Measurements from ENCODE around the gene FAM216B. TPM values are rescaled to one million over a fixed set of nuclear protein-coding genes. Genes with fewer than 3 reads are reported as not detected.

FAM216B gene
- total RNA-seq, 1 donor from 2014 or later, result not detected

GRCh38 chr13:42758515-42758914 lies 22.9 kb upstream of the FAM216B start:
- Mint-ChIP-seq H3K9me3 (ENCODE audit: unreplicated experiment) (no peaks in the 10 kb centered on the region), H3K27ac (ENCODE audit: unreplicated experiment) (no peak overlapping the region), H3K36me3 (ENCODE audit: unreplicated experiment) (no peaks in the 10 kb centered on the region), H3K27me3 (ENCODE audit: unreplicated experiment) (no peaks in the 10 kb centered on the region), H3K4me1 (ENCODE audit: low read depth, unreplicated experiment) (peaks cover 10% of the 10 kb centered on the region), H3K4me3 (ENCODE audit: unreplicated experiment) (no peak overlapping the region)
- DNase-seq, result no peak
- TF ChIP-seq, protein P1, sequence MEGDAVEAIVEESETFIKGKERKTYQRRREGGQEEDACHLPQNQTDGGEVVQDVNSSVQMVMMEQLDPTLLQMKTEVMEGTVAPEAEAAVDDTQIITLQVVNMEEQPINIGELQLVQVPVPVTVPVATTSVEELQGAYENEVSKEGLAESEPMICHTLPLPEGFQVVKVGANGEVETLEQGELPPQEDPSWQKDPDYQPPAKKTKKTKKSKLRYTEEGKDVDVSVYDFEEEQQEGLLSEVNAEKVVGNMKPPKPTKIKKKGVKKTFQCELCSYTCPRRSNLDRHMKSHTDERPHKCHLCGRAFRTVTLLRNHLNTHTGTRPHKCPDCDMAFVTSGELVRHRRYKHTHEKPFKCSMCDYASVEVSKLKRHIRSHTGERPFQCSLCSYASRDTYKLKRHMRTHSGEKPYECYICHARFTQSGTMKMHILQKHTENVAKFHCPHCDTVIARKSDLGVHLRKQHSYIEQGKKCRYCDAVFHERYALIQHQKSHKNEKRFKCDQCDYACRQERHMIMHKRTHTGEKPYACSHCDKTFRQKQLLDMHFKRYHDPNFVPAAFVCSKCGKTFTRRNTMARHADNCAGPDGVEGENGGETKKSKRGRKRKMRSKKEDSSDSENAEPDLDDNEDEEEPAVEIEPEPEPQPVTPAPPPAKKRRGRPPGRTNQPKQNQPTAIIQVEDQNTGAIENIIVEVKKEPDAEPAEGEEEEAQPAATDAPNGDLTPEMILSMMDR (IDR thresholded peaks at IDR 0.05; ENCODE audit: partially characterized antibody, unreplicated experiment), result no peak

DNA sequence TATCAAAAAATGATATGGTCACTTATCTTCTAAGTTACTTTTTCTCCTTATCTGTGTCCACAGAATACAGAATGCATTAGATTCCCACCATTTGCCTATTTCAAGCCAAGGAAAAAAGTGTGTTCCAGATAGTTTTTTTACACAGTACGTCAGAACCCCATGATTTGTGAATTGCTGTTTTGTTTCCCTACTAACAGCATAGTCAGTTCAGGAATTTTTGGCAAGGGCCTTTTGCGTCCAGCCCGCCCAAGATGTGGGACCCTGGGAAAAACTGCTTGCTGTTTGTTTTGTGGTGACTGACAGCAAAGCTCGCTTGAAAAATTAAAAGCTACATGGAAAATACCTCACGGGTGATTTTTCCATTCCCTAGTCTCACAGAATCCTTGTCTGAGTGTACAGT lies 20.4 kb upstream of the FAM216B start:
- no peak for DNase-seq
- Mint-ChIP-seq H3K9me3 (ENCODE audit: unreplicated experiment) (no peaks in the 10 kb centered on the region), H3K4me1 (ENCODE audit: low read depth, unreplicated experiment) (no peaks in the 10 kb centered on the region), H3K27me3 (ENCODE audit: unreplicated experiment) (no peaks in the 10 kb centered on the region), H3K4me3 (ENCODE audit: unreplicated experiment) (no peak overlapping the region), H3K27ac (ENCODE audit: unreplicated experiment) (no peak overlapping the region), H3K36me3 (ENCODE audit: unreplicated experiment) (no peaks in the 10 kb centered on the region)
- TF ChIP-seq, protein P1 (IDR thresholded peaks at IDR 0.05; ENCODE audit: partially characterized antibody, unreplicated experiment), result no peak

GRCh38 chr13:42762251-42762650 lies 19.1 kb upstream of the FAM216B start:
- Mint-ChIP-seq H3K9me3 (ENCODE audit: unreplicated experiment) (no peaks in the 10 kb centered on the region), H3K27ac (ENCODE audit: unreplicated experiment) (no peak overlapping the region), H3K27me3 (ENCODE audit: unreplicated experiment) (no peaks in the 10 kb centered on the region), H3K4me1 (ENCODE audit: low read depth, unreplicated experiment) (no peaks in the 10 kb centered on the region), H3K4me3 (ENCODE audit: unreplicated experiment) (no peak overlapping the region), H3K36me3 (ENCODE audit: unreplicated experiment) (no peaks in the 10 kb centered on the region)
- TF ChIP-seq, protein P1 (IDR thresholded peaks at IDR 0.05; ENCODE audit: partially characterized antibody, unreplicated experiment), result no peak
- no peak for DNase-seq

DNA sequence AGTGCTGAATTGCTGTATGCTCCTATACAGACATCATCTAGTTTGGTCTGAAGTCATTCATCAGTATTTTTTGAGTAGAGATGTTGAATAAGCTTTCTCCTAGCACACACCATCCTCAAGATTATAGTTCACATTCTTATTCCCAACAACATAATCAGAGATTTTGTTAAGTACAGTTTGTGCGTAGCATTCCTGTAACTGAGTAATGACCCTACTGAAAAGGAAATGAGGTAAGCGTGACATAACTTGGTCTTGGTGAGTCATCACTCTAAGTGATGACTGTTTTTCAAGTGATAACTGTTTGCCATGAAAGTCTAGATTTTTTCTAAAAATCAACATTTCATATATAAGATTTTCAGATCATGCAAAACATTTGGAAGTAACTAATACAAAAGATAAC lies 18.5 kb upstream of the FAM216B start:
- Mint-ChIP-seq H3K36me3 (ENCODE audit: unreplicated experiment) (no peaks in the 10 kb centered on the region), H3K27me3 (ENCODE audit: unreplicated experiment) (no peaks in the 10 kb centered on the region), H3K4me3 (ENCODE audit: unreplicated experiment) (no peak overlapping the region), H3K4me1 (ENCODE audit: low read depth, unreplicated experiment) (no peaks in the 10 kb centered on the region), H3K9me3 (ENCODE audit: unreplicated experiment) (no peaks in the 10 kb centered on the region), H3K27ac (ENCODE audit: unreplicated experiment) (no peak overlapping the region)
- no peak for DNase-seq
- TF ChIP-seq, protein P1 (IDR thresholded peaks at IDR 0.05; ENCODE audit: partially characterized antibody, unreplicated experiment), result no peak

DNA sequence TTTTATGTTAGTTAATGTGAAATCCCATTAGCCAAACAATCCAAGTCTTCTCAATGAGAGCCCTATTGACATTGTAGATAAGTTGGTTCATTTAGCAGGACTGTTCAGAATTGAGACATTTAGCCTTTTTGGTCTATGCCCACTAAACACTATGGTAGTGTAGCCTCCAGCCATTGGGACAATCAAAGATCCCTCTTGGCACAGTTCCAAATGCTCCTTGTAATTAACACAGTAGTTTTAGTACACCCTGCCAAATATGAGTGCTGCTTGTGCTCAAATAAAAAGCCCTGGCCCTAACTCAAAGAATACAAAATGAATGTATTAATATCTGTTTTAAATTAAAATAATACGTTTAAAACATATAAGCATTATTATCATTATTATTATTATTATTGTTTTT lies 15.4 kb upstream of the FAM216B start:
- no peaks in the 10 kb centered on the region for H3K27me3 Mint-ChIP-seq (ENCODE audit: unreplicated experiment)
- H3K9me3 Mint-ChIP-seq (ENCODE audit: unreplicated experiment), result peaks cover 1% of the 10 kb centered on the region
- no peak for DNase-seq
- no peaks in the 10 kb centered on the region for H3K36me3 Mint-ChIP-seq (ENCODE audit: unreplicated experiment)
- no peak overlapping the region for H3K27ac Mint-ChIP-seq (ENCODE audit: unreplicated experiment)
- no peak overlapping the region for H3K4me3 Mint-ChIP-seq (ENCODE audit: unreplicated experiment)
- TF ChIP-seq, protein P1 (IDR thresholded peaks at IDR 0.05; ENCODE audit: partially characterized antibody, unreplicated experiment), result no peak
- H3K4me1 Mint-ChIP-seq (ENCODE audit: low read depth, unreplicated experiment), result no peaks in the 10 kb centered on the region
